ENCODE measurements around the gene PGC. TPM values are rescaled to one million over a fixed set of nuclear protein-coding genes. Genes with fewer than 3 reads are reported as not detected.

Gene PGC
- total and polyA plus RNA-seq, 9 of the 15 experiments (the other 6 are each of a cell fraction or from before 2014, with no cell fraction given), result 0.17 to 0.40 TPM; not detected in 7

- peak; percentile 10; the same call in 1 of the 2 replicates for TF ChIP-seq ZNF263 (CRISPR knock-in tag; IDR thresholded peaks at IDR 0.05; ENCODE audit: borderline replicate concordance)
- peak; percentile 28; the same call in 1 of the 2 replicates for TF ChIP-seq SAFB (IDR thresholded peaks at IDR 0.05; ENCODE audit: borderline replicate concordance, low read depth, low read length)
- TF ChIP-seq MEF2D (tag; conservative IDR thresholded peaks at IDR 0.05; ENCODE audit: low read depth), result no peak
- no peak for TF ChIP-seq SNAPC5 (CRISPR knock-in tag; IDR thresholded peaks at IDR 0.05)
- peak; percentile 54 for TF ChIP-seq EGR1 (conservative IDR thresholded peaks at IDR 0.05)
- peak; percentile 12 for TF ChIP-seq KDM5B (IDR thresholded peaks at IDR 0.05; ENCODE audit: insufficient replicate concordance, low read depth, low read length)
- no peak for TF ChIP-seq GMEB1 (CRISPR knock-in tag; IDR thresholded peaks at IDR 0.05)
- no peak for TF ChIP-seq BHLHE40 (IDR thresholded peaks at IDR 0.05; ENCODE audit: low read length)
- no peak for TF ChIP-seq ZNF175 (CRISPR knock-in tag; IDR thresholded peaks at IDR 0.05; ENCODE audit: low read depth)
- no peak for TF ChIP-seq TFAM (CRISPR knock-in tag; conservative IDR thresholded peaks at IDR 0.05)
- peak; percentile 44; the same call in 1 of the 2 replicates for TF ChIP-seq PHF8 (IDR thresholded peaks at IDR 0.05; ENCODE audit: borderline replicate concordance, low read length)
- no peak for TF ChIP-seq ETS1 (conservative IDR thresholded peaks at IDR 0.05; ENCODE audit: control insufficient read depth, low read depth, low read length)
- no peak for TF ChIP-seq USF2 (CRISPR knock-in tag; IDR thresholded peaks at IDR 0.05)
- peak; percentile 48; the same call in 1 of the 2 replicates for TF ChIP-seq ZFX (CRISPR knock-in tag; IDR thresholded peaks at IDR 0.05)
- no peak for TF ChIP-seq SREBF2 (CRISPR knock-in tag; IDR thresholded peaks at IDR 0.05)
- TF ChIP-seq MTF1 (CRISPR knock-in tag; IDR thresholded peaks at IDR 0.05; ENCODE audit: borderline replicate concordance), result no peak
- TF ChIP-seq MAZ (CRISPR knock-in tag; conservative IDR thresholded peaks at IDR 0.05 in 1 of 2, IDR thresholded peaks at IDR 0.05 in 1 of 2), result peak in 1 of 2 experiments; percentile 57; a peak in 2 of 4 replicates
- TF ChIP-seq ZNF398 (CRISPR knock-in tag; IDR thresholded peaks at IDR 0.05), result no peak
Measured at GRCh38 chr6:41734666-41735426, 12.4 kb downstream of the PGC start (continued).
